SK-N-SH (cell line): Measurements from ENCODE around the gene LRMDA.

Experiments used
- ELF1 ChIP-seq: IDR thresholded peaks from 2 replicates; pipeline ENCODE4 v1.4.0; 2012
- EP300 ChIP-seq, 2 experiments: IDR thresholded peaks; 2 replicates each; pipeline versions ENCODE4 v1.4.0 to v1.6.1; 2012; ENCODE audit warnings: borderline replicate concordance in 1 of 2, low read depth in 1 of 2, low read length in 1 of 2
- FOSL2 ChIP-seq: IDR thresholded peaks from 2 replicates; pipeline ENCODE4 v1.4.0; 2012; ENCODE audit warnings: low read depth, mild to moderate bottlenecking, moderate library complexity, borderline replicate concordance
- FOXJ3 ChIP-seq: sonication (generic); formaldehyde crosslinking; IDR thresholded peaks from 2 replicates; pipeline ENCODE4 v1.5.1; 2020; ENCODE audit warnings: mild to moderate bottlenecking, missing genetic modification reagents
- GABPA ChIP-seq: IDR thresholded peaks from 2 replicates; pipeline ENCODE4 v1.4.0; 2012; ENCODE audit warnings: low read depth, mild to moderate bottlenecking
- POLR2AphosphoS5 ChIP-seq: IDR thresholded peaks from 2 replicates; pipeline ENCODE4 v1.6.1; 2012; ENCODE audit warnings: low read depth, low read length
- RAD21 ChIP-seq: IDR thresholded peaks from 2 replicates; pipeline ENCODE4 v1.6.1; 2012; ENCODE audit warnings: mild to moderate bottlenecking, low read length
- RCOR1 ChIP-seq: fragments of 150-350 bp; IDR thresholded peaks from 2 replicates; pipeline ENCODE4 v1.6.1; 2017; ENCODE audit warnings: antibody characterized with exemption, low read length
- RXRA ChIP-seq: IDR thresholded peaks from 2 replicates; pipeline ENCODE4 v1.4.0; 2012; ENCODE audit warnings: low read depth, mild to moderate bottlenecking, borderline replicate concordance
- YY1 ChIP-seq: IDR thresholded peaks from 2 replicates; pipeline ENCODE4 v1.4.0; 2012; ENCODE audit warnings: low read depth, mild to moderate bottlenecking
- TF ChIP-seq, protein P1 (sequence below): fragments of 150-350 bp; IDR thresholded peaks from 2 replicates; pipeline ENCODE4 v1.6.1; 2017; ENCODE audit warnings: antibody characterized with exemption, low read length, low read depth, borderline replicate concordance
- TF ChIP-seq, protein P2 (sequence below): fragments of 200-600 bp; sonication (generic); IDR thresholded peaks from 2 replicates; pipeline ENCODE4 v1.6.1; 2017; ENCODE audit warnings: antibody characterized with exemption, mild to moderate bottlenecking, moderate library complexity
- TF ChIP-seq, protein P3 (sequence below): IDR thresholded peaks from 2 replicates; pipeline ENCODE4 v1.6.1; 2012; ENCODE audit warnings: mild to moderate bottlenecking, low read depth, low read length, moderate library complexity

DNA sequence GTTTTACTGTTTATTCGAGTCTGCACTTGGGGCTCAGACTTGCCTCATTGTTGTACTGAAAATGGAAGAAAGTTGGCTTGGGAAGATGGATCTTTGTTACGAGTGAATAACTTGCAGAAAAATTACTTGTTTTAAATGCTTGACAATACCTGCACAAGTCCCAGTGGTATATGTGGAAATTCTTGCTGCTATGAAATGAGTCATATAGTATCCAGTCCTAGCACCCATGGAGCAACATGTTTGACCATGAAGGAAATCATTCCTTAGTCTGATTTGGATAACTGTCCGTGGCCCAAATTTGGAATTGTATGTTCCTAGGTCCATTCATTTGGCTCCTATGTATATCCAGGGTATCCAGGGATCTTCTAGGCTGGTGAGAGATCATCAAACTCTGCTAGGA lies 1109.4 kb downstream of the LRMDA start:
- TF ChIP-seq RCOR1 (no peak), RXRA (no peak), YY1 (no peak), EP300 (IDR thresholded peaks at IDR 0.05; ENCODE audit: borderline replicate concordance in 1 of 2, low read depth in 1 of 2, low read length in 1 of 2) (no peak), POLR2AphosphoS5 (no peak), FOXJ3 (CRISPR knock-in tag) (no peak), FOSL2 (no peak), ELF1 (no peak), RAD21 (no peak), GABPA (no peak)
- TF ChIP-seq, protein P1, sequence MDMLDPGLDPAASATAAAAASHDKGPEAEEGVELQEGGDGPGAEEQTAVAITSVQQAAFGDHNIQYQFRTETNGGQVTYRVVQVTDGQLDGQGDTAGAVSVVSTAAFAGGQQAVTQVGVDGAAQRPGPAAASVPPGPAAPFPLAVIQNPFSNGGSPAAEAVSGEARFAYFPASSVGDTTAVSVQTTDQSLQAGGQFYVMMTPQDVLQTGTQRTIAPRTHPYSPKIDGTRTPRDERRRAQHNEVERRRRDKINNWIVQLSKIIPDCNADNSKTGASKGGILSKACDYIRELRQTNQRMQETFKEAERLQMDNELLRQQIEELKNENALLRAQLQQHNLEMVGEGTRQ: no peak
- TF ChIP-seq, protein P2, sequence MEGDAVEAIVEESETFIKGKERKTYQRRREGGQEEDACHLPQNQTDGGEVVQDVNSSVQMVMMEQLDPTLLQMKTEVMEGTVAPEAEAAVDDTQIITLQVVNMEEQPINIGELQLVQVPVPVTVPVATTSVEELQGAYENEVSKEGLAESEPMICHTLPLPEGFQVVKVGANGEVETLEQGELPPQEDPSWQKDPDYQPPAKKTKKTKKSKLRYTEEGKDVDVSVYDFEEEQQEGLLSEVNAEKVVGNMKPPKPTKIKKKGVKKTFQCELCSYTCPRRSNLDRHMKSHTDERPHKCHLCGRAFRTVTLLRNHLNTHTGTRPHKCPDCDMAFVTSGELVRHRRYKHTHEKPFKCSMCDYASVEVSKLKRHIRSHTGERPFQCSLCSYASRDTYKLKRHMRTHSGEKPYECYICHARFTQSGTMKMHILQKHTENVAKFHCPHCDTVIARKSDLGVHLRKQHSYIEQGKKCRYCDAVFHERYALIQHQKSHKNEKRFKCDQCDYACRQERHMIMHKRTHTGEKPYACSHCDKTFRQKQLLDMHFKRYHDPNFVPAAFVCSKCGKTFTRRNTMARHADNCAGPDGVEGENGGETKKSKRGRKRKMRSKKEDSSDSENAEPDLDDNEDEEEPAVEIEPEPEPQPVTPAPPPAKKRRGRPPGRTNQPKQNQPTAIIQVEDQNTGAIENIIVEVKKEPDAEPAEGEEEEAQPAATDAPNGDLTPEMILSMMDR: no peak
- TF ChIP-seq, protein P3, sequence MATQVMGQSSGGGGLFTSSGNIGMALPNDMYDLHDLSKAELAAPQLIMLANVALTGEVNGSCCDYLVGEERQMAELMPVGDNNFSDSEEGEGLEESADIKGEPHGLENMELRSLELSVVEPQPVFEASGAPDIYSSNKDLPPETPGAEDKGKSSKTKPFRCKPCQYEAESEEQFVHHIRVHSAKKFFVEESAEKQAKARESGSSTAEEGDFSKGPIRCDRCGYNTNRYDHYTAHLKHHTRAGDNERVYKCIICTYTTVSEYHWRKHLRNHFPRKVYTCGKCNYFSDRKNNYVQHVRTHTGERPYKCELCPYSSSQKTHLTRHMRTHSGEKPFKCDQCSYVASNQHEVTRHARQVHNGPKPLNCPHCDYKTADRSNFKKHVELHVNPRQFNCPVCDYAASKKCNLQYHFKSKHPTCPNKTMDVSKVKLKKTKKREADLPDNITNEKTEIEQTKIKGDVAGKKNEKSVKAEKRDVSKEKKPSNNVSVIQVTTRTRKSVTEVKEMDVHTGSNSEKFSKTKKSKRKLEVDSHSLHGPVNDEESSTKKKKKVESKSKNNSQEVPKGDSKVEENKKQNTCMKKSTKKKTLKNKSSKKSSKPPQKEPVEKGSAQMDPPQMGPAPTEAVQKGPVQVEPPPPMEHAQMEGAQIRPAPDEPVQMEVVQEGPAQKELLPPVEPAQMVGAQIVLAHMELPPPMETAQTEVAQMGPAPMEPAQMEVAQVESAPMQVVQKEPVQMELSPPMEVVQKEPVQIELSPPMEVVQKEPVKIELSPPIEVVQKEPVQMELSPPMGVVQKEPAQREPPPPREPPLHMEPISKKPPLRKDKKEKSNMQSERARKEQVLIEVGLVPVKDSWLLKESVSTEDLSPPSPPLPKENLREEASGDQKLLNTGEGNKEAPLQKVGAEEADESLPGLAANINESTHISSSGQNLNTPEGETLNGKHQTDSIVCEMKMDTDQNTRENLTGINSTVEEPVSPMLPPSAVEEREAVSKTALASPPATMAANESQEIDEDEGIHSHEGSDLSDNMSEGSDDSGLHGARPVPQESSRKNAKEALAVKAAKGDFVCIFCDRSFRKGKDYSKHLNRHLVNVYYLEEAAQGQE: no peak
